Activated gamma-delta T cell treated with anti-CD3 and anti-CD28 coated beads, Interleukin-2, amount 50 U/mL, for 16 hours (primary cell): ENCODE results near the gene JCAD.
"Not testable (repeated sequence)": the region's sequence is repeated elsewhere in the genome, so short reads cannot be mapped to it uniquely, and the experiment has no call there.

Source experiments
- DNase-seq: peaks from one replicate; pipeline ENCODE4 v3.0.0-alpha.2; 2020; ENCODE audit warnings: low read depth

The JCAD gene

GRCh38 chr10:30025428-30025827, 34.0 kb downstream of the JCAD start:
- not testable (repeated sequence) for DNase-seq

GRCh38 chr10:30022590-30022989, 36.8 kb downstream of the JCAD start:
- DNase-seq: no peak

GRCh38 chr10:30019468-30019867, 39.9 kb downstream of the JCAD start:
- DNase-seq: no peak

- DNase-seq: no peak
Observed at GRCh38 chr10:30018496-30018895, 40.9 kb downstream of the JCAD start.

GRCh38 chr10:30017966-30018365, 41.4 kb downstream of the JCAD start:
- no peak for DNase-seq

- DNase-seq: no peak
Observed at GRCh38 chr10:30017556-30017955, 41.8 kb downstream of the JCAD start.

- DNase-seq: no peak
Observed at GRCh38 chr10:30014511-30014910, 44.9 kb downstream of the JCAD start.

GRCh38 chr10:30013757-30014156, 45.6 kb downstream of the JCAD start:
- no peak for DNase-seq

GRCh38 chr10:30011956-30012647, 47.3 kb downstream of the JCAD start:
- no peak for DNase-seq

- no peak for DNase-seq
Observed at GRCh38 chr10:30011396-30011795, 48.0 kb downstream of the JCAD start.

- no peak for DNase-seq
Observed at GRCh38 chr10:30007406-30007805, 52.0 kb downstream of the JCAD start.

- DNase-seq: no peak
Observed at GRCh38 chr10:30006410-30006809, 53.0 kb downstream of the JCAD start.

- DNase-seq: not testable (repeated sequence)
Observed at GRCh38 chr10:30005116-30005515, 54.3 kb downstream of the JCAD start.

GRCh38 chr10:30002426-30003266, 56.7 kb downstream of the JCAD start:
- DNase-seq: peak; percentile 42

GRCh38 chr10:30000802-30001571, 58.4 kb downstream of the JCAD start:
- DNase-seq: no peak

GRCh38 chr10:29998142-29998808, 61.1 kb downstream of the JCAD start:
- peak; percentile 66 for DNase-seq

GRCh38 chr10:29994811-29995210, 64.6 kb downstream of the JCAD start:
- no peak for DNase-seq

- DNase-seq: no peak
Observed at GRCh38 chr10:29993319-29993915, 66.0 kb downstream of the JCAD start.

GRCh38 chr10:29992914-29993313, 66.5 kb downstream of the JCAD start:
- no peak for DNase-seq

- DNase-seq: no peak
Observed at GRCh38 chr10:29991382-29991781, 68.0 kb downstream of the JCAD start.

- DNase-seq: no peak
Observed at GRCh38 chr10:29987471-29987870, 71.9 kb downstream of the JCAD start.
